Measurements from ENCODE around the gene MTERF4. TPM values are rescaled to one million over a fixed set of nuclear protein-coding genes. Genes with fewer than 3 reads are reported as not detected.

Gene MTERF4
- polyA plus RNA-seq, 4 donors, result 25.3 to 55.1 (median 30.1) TPM

DNA sequence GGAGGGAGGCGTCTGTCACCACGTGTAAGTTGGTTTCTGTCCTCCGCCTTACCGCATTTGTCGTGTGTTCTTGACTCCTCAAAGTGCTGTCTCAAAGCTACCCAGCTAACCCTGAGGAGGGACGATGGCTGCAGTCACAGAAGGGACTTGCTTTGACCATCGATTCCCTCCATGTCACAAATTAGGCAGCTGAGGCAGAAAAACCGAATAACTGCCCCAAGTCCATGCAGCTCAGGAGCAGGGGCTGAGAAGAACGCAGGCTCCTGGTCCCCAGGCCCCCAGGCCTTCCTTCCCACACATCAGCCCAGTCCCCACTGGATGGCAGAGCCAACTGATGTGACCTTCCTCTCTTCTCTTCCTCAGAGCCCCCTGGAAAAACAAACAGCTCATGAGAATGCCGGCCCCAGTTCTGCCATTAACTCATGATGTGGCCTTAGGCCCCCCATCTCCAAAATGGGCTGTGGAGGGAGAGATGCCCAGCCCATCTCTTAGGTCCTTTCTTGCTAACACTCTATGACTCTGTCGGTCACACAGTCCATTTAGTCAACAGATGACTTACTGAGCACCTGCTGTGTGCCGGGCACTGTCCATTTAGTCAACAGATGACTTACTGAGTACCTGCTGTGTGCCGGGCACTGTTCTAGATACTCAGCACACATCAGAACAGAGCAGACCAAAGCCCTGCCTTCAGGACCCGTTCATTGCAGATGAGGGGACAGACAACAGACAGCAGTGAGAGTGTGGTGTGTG is 19.6 kb downstream of the MTERF4 start:
- 55 to 82% (median 71%) methylated on average over 14 of the region's 14 CpGs for WGBS, 3 donors
- H3K9me3 ChIP-seq (ENCODE audit: control insufficient read depth in 2 of 2, insufficient read depth in 1 of 2, low read depth in 1 of 2, low read length in 1 of 2), result peaks cover 0 to 2% of the 10 kb centered on the region in 2 donors
- DNase-seq (peak in 1 of 2 donors; percentile 9), FAIRE-seq (no peak)
- H3K4me3 ChIP-seq (ENCODE audit: low read depth in 1 of 3, low read length in 3 of 3), result no peak overlapping the region
- peaks cover 6 to 13% (median 8%) of the 10 kb centered on the region in 3 donors for H3K36me3 ChIP-seq (ENCODE audit: control insufficient read depth in 3 of 3, insufficient read depth in 2 of 3, low read depth in 1 of 3, low read length in 3 of 3)
- no peaks in the 10 kb centered on the region for H3K27me3 ChIP-seq (ENCODE audit: control insufficient read depth in 3 of 3, insufficient read depth in 3 of 3, low read length in 3 of 3)
- no peak overlapping the region for H3K27ac ChIP-seq (ENCODE audit: low read depth in 1 of 3, low read length in 2 of 3)
- no peaks in the 10 kb centered on the region for H3K4me1 ChIP-seq (ENCODE audit: control insufficient read depth in 3 of 3, insufficient read depth in 2 of 3, low read depth in 1 of 3, low read length in 2 of 3)

DNA sequence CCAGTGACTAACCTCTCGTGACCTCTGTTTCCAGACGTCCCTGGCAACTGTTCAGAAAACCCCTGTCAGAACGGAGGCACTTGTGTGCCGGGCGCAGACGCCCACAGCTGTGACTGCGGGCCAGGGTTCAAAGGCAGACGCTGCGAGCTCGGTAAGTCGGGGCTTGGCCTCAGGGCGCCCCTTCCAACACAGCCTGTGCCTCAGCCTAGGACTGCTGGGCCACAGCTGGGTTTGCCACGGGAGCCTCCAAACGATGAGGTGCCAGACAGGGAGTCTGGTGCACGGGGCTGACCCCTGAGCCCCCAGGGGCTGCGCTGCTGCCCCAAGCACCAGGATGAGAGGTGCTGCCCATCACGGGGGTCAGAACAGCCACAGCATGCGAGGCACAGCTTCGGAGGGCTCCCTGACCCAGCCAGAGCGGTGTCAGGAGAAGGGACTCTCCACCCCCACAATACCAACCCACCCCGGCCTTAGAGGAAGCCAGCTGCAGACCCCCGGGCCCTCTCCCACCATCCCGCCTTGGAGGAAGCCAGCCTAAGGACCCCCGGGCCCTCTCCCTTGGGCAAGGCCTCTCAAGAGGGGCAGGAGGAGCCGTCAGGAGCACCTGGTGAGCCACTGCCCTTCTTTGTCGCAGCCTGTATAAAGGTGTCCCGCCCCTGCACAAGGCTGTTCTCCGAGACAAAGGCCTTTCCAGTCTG is 20.3 kb downstream of the MTERF4 start:
- Histone ChIP-seq H3K27ac (ENCODE audit: low read depth in 1 of 3, low read length in 2 of 3) (no peak overlapping the region), H3K4me3 (ENCODE audit: low read depth in 1 of 3, low read length in 3 of 3) (no peak overlapping the region), H3K4me1 (ENCODE audit: control insufficient read depth in 3 of 3, insufficient read depth in 2 of 3, low read depth in 1 of 3, low read length in 2 of 3) (no peaks in the 10 kb centered on the region), H3K9me3 (ENCODE audit: control insufficient read depth in 2 of 2, insufficient read depth in 1 of 2, low read depth in 1 of 2, low read length in 1 of 2) (peaks cover 0 to 2% of the 10 kb centered on the region in 2 donors), H3K27me3 (ENCODE audit: control insufficient read depth in 3 of 3, insufficient read depth in 3 of 3, low read length in 3 of 3) (no peaks in the 10 kb centered on the region), H3K36me3 (ENCODE audit: control insufficient read depth in 3 of 3, insufficient read depth in 2 of 3, low read depth in 1 of 3, low read length in 3 of 3) (peaks cover 3 to 7% (median 4%) of the 10 kb centered on the region in 3 donors)
- FAIRE-seq (no peak), DNase-seq (peak; percentile 67 to 72)
- WGBS, 3 donors, result 37 to 65% (median 57%) methylated on average over 25 to 28 of the region's 28 CpGs

- Histone ChIP-seq H3K27ac (ENCODE audit: low read depth in 1 of 3, low read length in 2 of 3) (no peak overlapping the region), H3K27me3 (ENCODE audit: control insufficient read depth in 3 of 3, insufficient read depth in 3 of 3, low read length in 3 of 3) (no peaks in the 10 kb centered on the region), H3K9me3 (ENCODE audit: control insufficient read depth in 2 of 2, insufficient read depth in 1 of 2, low read depth in 1 of 2, low read length in 1 of 2) (peaks cover 0 to 2% of the 10 kb centered on the region in 2 donors), H3K4me3 (ENCODE audit: low read depth in 1 of 3, low read length in 3 of 3) (no peak overlapping the region), H3K36me3 (ENCODE audit: control insufficient read depth in 3 of 3, insufficient read depth in 2 of 3, low read depth in 1 of 3, low read length in 3 of 3) (peaks cover 0 to 8% (median 3%) of the 10 kb centered on the region in 3 donors), H3K4me1 (ENCODE audit: control insufficient read depth in 3 of 3, insufficient read depth in 2 of 3, low read depth in 1 of 3, low read length in 2 of 3) (no peaks in the 10 kb centered on the region)
- DNase-seq (no peak), FAIRE-seq (no peak)
- WGBS, 3 donors, result 38 to 54% (median 53%) methylated on average over 8 to 9 of the region's 9 CpGs
Observed at GRCh38 chr2:241081190-241081642, 20.9 kb downstream of the MTERF4 start.

DNA sequence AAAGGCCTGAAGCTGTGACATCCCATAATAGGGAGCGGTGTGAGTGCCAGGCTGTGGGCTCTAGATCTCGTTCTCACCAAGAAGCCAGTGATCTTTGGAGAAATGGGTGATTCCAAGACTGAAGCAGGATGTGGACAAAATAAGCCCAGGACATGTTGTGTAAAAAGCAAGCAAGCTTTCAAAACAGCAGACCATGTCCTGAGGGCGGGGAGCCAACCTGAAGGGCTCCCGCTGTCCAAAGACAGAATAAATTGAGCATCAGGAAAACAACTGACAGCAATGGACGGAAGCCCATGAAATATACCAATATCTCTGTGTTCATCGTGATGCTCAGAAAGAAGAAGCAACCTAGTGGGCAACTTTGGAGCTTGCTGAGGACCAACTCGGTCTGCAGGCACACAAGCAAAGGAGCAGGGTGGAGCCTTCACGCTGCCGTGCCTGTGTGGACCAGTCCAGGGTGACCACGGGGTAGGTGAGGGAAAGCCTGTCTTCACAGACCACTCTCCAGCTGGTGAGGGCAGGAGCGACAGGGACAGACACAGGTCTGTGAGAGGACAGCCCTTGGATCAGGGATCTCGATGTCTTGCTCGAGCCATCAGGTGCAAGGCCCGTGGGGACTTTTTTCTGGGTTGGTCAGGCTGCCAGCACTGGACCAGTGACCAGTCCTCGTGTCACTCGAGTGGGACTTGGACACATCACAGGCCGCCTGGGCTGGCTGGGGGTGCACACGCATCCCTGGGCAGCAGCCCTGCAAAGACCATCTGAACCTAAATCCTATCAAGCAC is 21.5 kb downstream of the MTERF4 start:
- Histone ChIP-seq H3K27me3 (ENCODE audit: control insufficient read depth in 3 of 3, insufficient read depth in 3 of 3, low read length in 3 of 3) (no peaks in the 10 kb centered on the region), H3K36me3 (ENCODE audit: control insufficient read depth in 3 of 3, insufficient read depth in 2 of 3, low read depth in 1 of 3, low read length in 3 of 3) (peaks cover 0 to 4% (median 0%) of the 10 kb centered on the region in 3 donors), H3K4me3 (ENCODE audit: low read depth in 1 of 3, low read length in 3 of 3) (no peak overlapping the region), H3K4me1 (ENCODE audit: control insufficient read depth in 3 of 3, insufficient read depth in 2 of 3, low read depth in 1 of 3, low read length in 2 of 3) (no peaks in the 10 kb centered on the region), H3K27ac (ENCODE audit: low read depth in 1 of 3, low read length in 2 of 3) (no peak overlapping the region), H3K9me3 (ENCODE audit: control insufficient read depth in 2 of 2, insufficient read depth in 1 of 2, low read depth in 1 of 2, low read length in 1 of 2) (peaks cover 0 to 2% of the 10 kb centered on the region in 2 donors)
- WGBS, 3 donors, result 73 to 83% (median 79%) methylated on average over 18 of the region's 18 CpGs
- peak in 1 of 2 donors; percentile 9 for DNase-seq
- no peak for FAIRE-seq

DNA sequence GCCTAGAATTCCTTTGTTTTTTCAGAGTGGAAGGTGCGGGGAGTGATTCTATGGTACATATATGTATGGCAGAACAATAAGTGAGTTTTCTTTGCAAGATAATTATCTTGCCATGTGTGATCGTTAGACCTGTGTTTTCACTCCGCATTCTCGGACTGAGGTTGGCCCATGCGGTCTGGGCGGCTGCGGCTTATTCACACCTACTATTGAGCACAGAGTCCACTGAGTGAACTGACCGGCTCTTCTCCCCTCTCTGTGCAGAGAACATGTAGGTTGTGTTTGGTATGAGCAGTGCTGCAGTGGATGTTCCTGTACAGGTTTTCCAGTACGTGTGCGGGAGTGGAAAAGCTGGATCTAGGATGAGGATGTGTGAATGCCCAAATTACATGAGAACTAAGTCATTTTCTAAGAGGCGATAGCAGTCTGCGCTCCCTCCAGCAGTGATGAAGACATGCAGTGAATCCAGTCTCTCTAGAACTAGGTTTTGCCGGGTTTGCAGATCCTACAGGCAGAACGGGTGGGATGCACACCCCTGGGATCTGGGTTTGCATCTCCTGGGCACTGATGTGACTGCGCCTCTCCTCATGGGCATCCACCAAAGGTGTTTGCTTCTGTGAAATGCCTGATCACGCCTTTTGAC is 27.1 kb downstream of the MTERF4 start:
- WGBS, 3 donors, result 93 to 96% (median 96%) methylated on average over 16 of the region's 16 CpGs
- no peak for FAIRE-seq
- Histone ChIP-seq H3K4me3 (ENCODE audit: low read depth in 1 of 3, low read length in 3 of 3) (no peak overlapping the region), H3K4me1 (ENCODE audit: control insufficient read depth in 3 of 3, insufficient read depth in 2 of 3, low read depth in 1 of 3, low read length in 2 of 3) (no peaks in the 10 kb centered on the region), H3K27ac (ENCODE audit: low read depth in 1 of 3, low read length in 2 of 3) (no peak overlapping the region), H3K27me3 (ENCODE audit: control insufficient read depth in 3 of 3, insufficient read depth in 3 of 3, low read length in 3 of 3) (peaks cover 0 to 10% (median 0%) of the 10 kb centered on the region in 3 donors), H3K9me3 (ENCODE audit: control insufficient read depth in 2 of 2, insufficient read depth in 1 of 2, low read depth in 1 of 2, low read length in 1 of 2) (no peaks in the 10 kb centered on the region), H3K36me3 (ENCODE audit: control insufficient read depth in 3 of 3, insufficient read depth in 2 of 3, low read depth in 1 of 3, low read length in 3 of 3) (peaks cover 2 to 20% (median 4%) of the 10 kb centered on the region in 3 donors)
- DNase-seq, result no peak

DNA sequence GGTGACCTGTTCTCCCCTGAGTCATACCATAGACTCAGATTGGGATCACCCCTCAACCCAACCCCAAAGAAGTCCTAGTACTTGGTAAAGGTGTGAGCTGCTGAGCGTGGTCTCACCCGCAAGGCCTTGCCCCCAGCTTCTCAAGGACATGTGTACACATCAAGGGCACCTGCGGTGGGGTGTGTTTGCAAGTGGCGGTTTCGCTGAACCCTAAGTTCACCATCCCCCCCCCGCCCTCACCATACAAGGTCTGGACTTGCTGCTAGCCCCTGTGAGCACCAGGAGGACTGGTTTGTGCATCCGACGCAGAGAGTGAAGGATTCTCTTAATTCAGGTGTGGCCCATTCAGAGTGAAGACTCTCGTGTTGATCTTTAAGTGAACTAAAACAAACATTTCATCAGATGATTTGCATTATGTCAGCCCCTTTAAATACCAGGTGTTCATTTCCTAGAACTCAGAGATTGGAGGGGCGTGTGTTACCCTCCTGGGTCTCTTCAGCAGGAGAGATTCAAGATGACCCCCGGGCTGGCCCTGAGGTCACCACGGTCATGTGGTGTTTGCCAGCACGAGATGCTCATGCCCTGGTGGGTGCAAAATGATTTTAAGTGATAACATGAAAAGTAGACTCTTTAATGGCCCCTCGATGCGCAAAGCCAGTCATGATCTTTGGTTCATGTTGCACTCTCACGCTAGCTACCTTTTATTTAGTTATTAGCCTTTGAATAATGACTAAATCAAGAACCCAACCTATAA is 27.8 kb downstream of the MTERF4 start:
- H3K4me3 ChIP-seq (ENCODE audit: low read depth in 1 of 3, low read length in 3 of 3), result no peak overlapping the region
- H3K27ac ChIP-seq (ENCODE audit: low read depth in 1 of 3, low read length in 2 of 3), result no peak overlapping the region
- no peaks in the 10 kb centered on the region for H3K9me3 ChIP-seq (ENCODE audit: control insufficient read depth in 2 of 2, insufficient read depth in 1 of 2, low read depth in 1 of 2, low read length in 1 of 2)
- H3K27me3 ChIP-seq (ENCODE audit: control insufficient read depth in 3 of 3, insufficient read depth in 3 of 3, low read length in 3 of 3), result peaks cover 0 to 18% (median 0%) of the 10 kb centered on the region in 3 donors
- DNase-seq (no peak), FAIRE-seq (no peak)
- H3K4me1 ChIP-seq (ENCODE audit: control insufficient read depth in 3 of 3, insufficient read depth in 2 of 3, low read depth in 1 of 3, low read length in 2 of 3), result no peaks in the 10 kb centered on the region
- H3K36me3 ChIP-seq (ENCODE audit: control insufficient read depth in 3 of 3, insufficient read depth in 2 of 3, low read depth in 1 of 3, low read length in 3 of 3), result peaks cover 2 to 20% (median 4%) of the 10 kb centered on the region in 3 donors
- WGBS, 3 donors, result 89 to 92% (median 90%) methylated on average over 16 of the region's 16 CpGs

DNA sequence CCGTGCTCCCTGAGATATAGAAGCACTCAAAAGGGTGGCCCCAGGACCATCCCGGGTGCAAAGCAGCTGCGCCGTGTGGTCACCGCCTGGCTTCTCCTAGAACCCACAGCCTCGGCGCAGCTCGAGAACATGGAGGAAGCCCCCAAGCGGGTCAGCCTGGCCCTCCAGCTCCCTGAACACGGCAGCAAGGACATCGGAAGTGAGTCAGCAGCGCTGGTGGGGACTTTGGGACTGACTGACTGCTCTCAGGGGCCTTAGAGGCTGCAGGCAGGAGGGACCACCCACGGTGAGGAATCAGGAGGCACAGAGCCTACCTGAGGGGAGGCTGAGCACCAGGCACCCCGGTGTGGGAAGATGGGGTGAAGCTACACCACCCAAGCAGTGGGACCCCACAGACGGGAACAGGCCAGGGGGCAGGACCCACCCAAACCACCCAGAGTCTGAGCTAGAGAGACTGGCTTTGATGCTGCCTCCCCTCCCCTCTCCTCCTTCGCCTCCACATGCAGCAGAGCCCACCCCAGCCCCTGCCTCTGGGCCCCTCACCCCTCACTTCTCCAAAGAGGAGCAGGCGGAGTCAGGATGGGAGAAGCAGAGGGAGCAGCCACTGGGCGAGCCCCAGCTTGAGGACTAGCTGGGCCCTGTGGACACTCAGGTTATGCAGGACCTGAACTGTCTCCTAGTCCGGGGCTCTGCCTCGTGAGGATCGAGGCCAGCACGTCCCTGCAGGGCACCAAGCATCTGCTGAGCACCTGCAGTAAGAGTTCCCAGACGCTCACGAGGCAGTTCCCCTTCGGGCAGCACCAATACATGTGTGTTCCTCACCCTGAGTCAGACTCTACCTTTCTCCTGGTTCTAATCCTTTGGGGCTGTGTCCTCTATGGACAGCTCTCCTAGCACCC is 28.7 kb downstream of the MTERF4 start:
- no peak for FAIRE-seq
- Histone ChIP-seq H3K4me3 (ENCODE audit: low read depth in 1 of 3, low read length in 3 of 3) (no peak overlapping the region), H3K27me3 (ENCODE audit: control insufficient read depth in 3 of 3, insufficient read depth in 3 of 3, low read length in 3 of 3) (peaks cover 0 to 20% (median 0%) of the 10 kb centered on the region in 3 donors), H3K4me1 (ENCODE audit: control insufficient read depth in 3 of 3, insufficient read depth in 2 of 3, low read depth in 1 of 3, low read length in 2 of 3) (no peaks in the 10 kb centered on the region), H3K36me3 (ENCODE audit: control insufficient read depth in 3 of 3, insufficient read depth in 2 of 3, low read depth in 1 of 3, low read length in 3 of 3) (peaks cover 2 to 20% (median 4%) of the 10 kb centered on the region in 3 donors), H3K9me3 (ENCODE audit: control insufficient read depth in 2 of 2, insufficient read depth in 1 of 2, low read depth in 1 of 2, low read length in 1 of 2) (no peaks in the 10 kb centered on the region), H3K27ac (ENCODE audit: low read depth in 1 of 3, low read length in 2 of 3) (no peak overlapping the region)
- DNase-seq, result no peak
- WGBS, 3 donors, result 71 to 77% (median 75%) methylated on average over 24 to 25 of the region's 25 CpGs

All from small intestine (tissue), 7 donors.